Left forelimb (tissue), 1 donor: ENCODE measurements around the gene CPTP.
A peak's percentile ranks its signal among the peaks of the same experiment; 100 is the strongest.

Source experiments
- DNase-seq: peaks from one replicate; pipeline ENCODE4 v3.0.0-alpha.2; 2018; ENCODE audit warnings: low spot score

CPTP gene

GRCh38 chr1:1336446-1336845, 11.8 kb downstream of the CPTP start:
- DNase-seq: no peak

- DNase-seq: no peak
These were observed 12.6 kb downstream of the CPTP start for GRCh38 chr1:1336931-1337792.

- no peak for DNase-seq
These were observed 13.2 kb downstream of the CPTP start for GRCh38 chr1:1337793-1338147.

GRCh38 chr1:1338278-1338677, 13.7 kb downstream of the CPTP start:
- no peak for DNase-seq

GRCh38 chr1:1340185-1340584, 15.6 kb downstream of the CPTP start:
- DNase-seq: no peak

GRCh38 chr1:1340791-1341548, 16.4 kb downstream of the CPTP start:
- no peak for DNase-seq

GRCh38 chr1:1341549-1342021, 17.0 kb downstream of the CPTP start:
- DNase-seq: no peak

GRCh38 chr1:1342061-1342562, 17.5 kb downstream of the CPTP start:
- DNase-seq: no peak

GRCh38 chr1:1342584-1343115, 18.0 kb downstream of the CPTP start:
- DNase-seq: no peak

GRCh38 chr1:1343811-1344421, 19.3 kb downstream of the CPTP start:
- no peak for DNase-seq

- DNase-seq: no peak
These were observed 20.2 kb downstream of the CPTP start for GRCh38 chr1:1344655-1345361.

- DNase-seq: no peak
These were observed 20.8 kb downstream of the CPTP start for GRCh38 chr1:1345384-1345783.

- no peak for DNase-seq
These were observed 21.4 kb downstream of the CPTP start for GRCh38 chr1:1345860-1346500.

- DNase-seq: no peak
These were observed 21.9 kb downstream of the CPTP start for GRCh38 chr1:1346501-1346890.

- DNase-seq: no peak
These were observed 22.5 kb downstream of the CPTP start for GRCh38 chr1:1347026-1347595.

- DNase-seq: no peak
These were observed 23.2 kb downstream of the CPTP start for GRCh38 chr1:1347663-1348419.

- no peak for DNase-seq
These were observed 24.0 kb downstream of the CPTP start for GRCh38 chr1:1348420-1349255.

- DNase-seq: peak; percentile 87
These were observed 24.8 kb downstream of the CPTP start, which contains the start of gene DVL1 for GRCh38 chr1:1349256-1350012. TSS of gene DVL1 (minus strand) at chr1:1349418. CDS start at chr1:1349065, 353 bp downstream.
